A673 (cell line): ENCODE data around the gene PCNX3. TPM values are rescaled to one million over a fixed set of nuclear protein-coding genes. Genes with fewer than 3 reads are reported as not detected.

Experiments used
- BruUV-seq: library from RNA; stranded (reverse); fragments of 400-500 nt; replicated peaks from 2 replicates; lab custom pipeline; 2021; lab: Mats Ljungman, UMichigan
- CTCF ChIA-PET: fragments of 300-600 bp; sonication (Branson Sonifier 250); formaldehyde crosslinking; loops from one replicate; lab custom pipeline; 2022; ENCODE audit warnings: antibody characterized with exemption; lab: Charles Lee
- POLR2A ChIA-PET: fragments of 300-600 bp; sonication (Branson Sonifier 250); formaldehyde crosslinking; loops from one replicate; lab custom pipeline; 2022; ENCODE audit warnings: antibody characterized with exemption; ENCODE audit not compliant: low non-redundant PET; lab: Charles Lee
- DNase-seq: peaks from one replicate; pipeline ENCODE4 v3.0.0-alpha.2; 2015; ENCODE audit warnings: low spot score
- H3K27ac ChIP-seq: fragments of 200-600 bp; sonication (generic); 2 replicates; pipeline ENCODE4 v1.5.1; 2016; ENCODE audit warnings: mixed run types, low read depth, mild to moderate bottlenecking, mixed read lengths, antibody characterized with exemption, low read length; ENCODE audit not compliant: poor library complexity, severe bottlenecking
- H3K27me3 ChIP-seq: fragments of 200-600 bp; sonication (generic); replicated peaks from 2 replicates; pipeline ENCODE4 v1.6.1; 2017; ENCODE audit warnings: mixed run types, low read depth, mild to moderate bottlenecking, mixed read lengths, antibody characterized with exemption, low read length; ENCODE audit not compliant: insufficient read depth, poor library complexity
- H3K36me3 ChIP-seq: fragments of 200-600 bp; sonication (generic); 2 replicates; pipeline ENCODE4 v1.6.1; 2016; ENCODE audit warnings: mixed run types, mild to moderate bottlenecking, mixed read lengths, antibody characterized with exemption, low read length; ENCODE audit not compliant: insufficient read depth, poor library complexity, severe bottlenecking
- H3K4me1 ChIP-seq: fragments of 200-600 bp; sonication (generic); 2 replicates; pipeline ENCODE4 v1.6.1; 2017; ENCODE audit warnings: mixed run types, mild to moderate bottlenecking, mixed read lengths, antibody characterized with exemption, low read length; ENCODE audit not compliant: insufficient read depth, poor library complexity, severe bottlenecking
- H3K4me3 ChIP-seq: fragments of 200-600 bp; sonication (generic); 2 replicates; pipeline ENCODE4 v1.5.1; 2016; ENCODE audit warnings: low read depth, mixed run types, mild to moderate bottlenecking, mixed read lengths, low read length; ENCODE audit not compliant: poor library complexity, severe bottlenecking
- H3K9me3 ChIP-seq: fragments of 200-600 bp; sonication (generic); 2 replicates; pipeline ENCODE4 v1.6.1; 2016; ENCODE audit warnings: mixed run types, low read depth, mild to moderate bottlenecking, mixed read lengths, antibody characterized with exemption, low read length; ENCODE audit not compliant: poor library complexity, severe bottlenecking
- CTCF ChIP-seq: fragments of 300-800, 200-600 bp; sonication (generic); conservative IDR thresholded peaks from 2 replicates; pipeline ENCODE4 v1.5.1; 2017; ENCODE audit warnings: low read depth, mild to moderate bottlenecking, antibody characterized with exemption, low read length, moderate library complexity, mixed read lengths
- EZH2 ChIP-seq: fragments of 200-600 bp; sonication (generic); IDR thresholded peaks from 2 replicates; pipeline ENCODE4 v1.6.1; 2017; ENCODE audit warnings: borderline replicate concordance, low read depth, mild to moderate bottlenecking, mixed read lengths, antibody characterized with exemption, low read length; ENCODE audit not compliant: poor library complexity, severe bottlenecking
- intact Hi-C: fragments of 100-400 bp; cut with micrococcal nuclease; formaldehyde crosslinking; loops from one replicate; pipeline ENCODE4 v1.10.0; 2022; ENCODE audit not compliant: unreplicated experiment
- total RNA-seq: library from RNA; stranded (reverse); gene quantifications from 2 replicates; pipeline ENCODE4 v1.2.3, GENCODE V29; 2021

Gene PCNX3
- total RNA-seq, 1 experiment from 2014 or later = 68.0 TPM

GRCh38 chr11:65620666-65621065 is 5.1 kb downstream of the PCNX3 start:
- Histone ChIP-seq H3K36me3 (peaks cover 46% of the 10 kb centered on the region), H3K4me3 (no peak overlapping the region), H3K9me3 (no peaks in the 10 kb centered on the region), H3K27ac (no peak overlapping the region), H3K4me1 (peaks cover 7% of the 10 kb centered on the region), H3K27me3 (no peaks in the 10 kb centered on the region)
- ChIA-PET CTCF (no interaction called here), POLR2A (no interaction called here)
- no peak for DNase-seq
- intact Hi-C loops = loop anchor here (10.0 kb wide), 1 partner anchor 84 kb away; no protein-coding TSS in a partner anchor
- BruUV-seq = no TSS peak
- no peak for TF ChIP-seq EZH2
- no peak for TF ChIP-seq CTCF

- Histone ChIP-seq H3K27ac (no peak overlapping the region), H3K9me3 (no peaks in the 10 kb centered on the region), H3K4me1 (peaks cover 6% of the 10 kb centered on the region), H3K36me3 (peaks cover 54% of the 10 kb centered on the region), H3K27me3 (no peaks in the 10 kb centered on the region), H3K4me3 (no peak overlapping the region)
- no TSS peak for BruUV-seq
- intact Hi-C loops = loop anchor here (10.0 kb wide), 1 partner anchor 83 kb away; no protein-coding TSS in a partner anchor
- CTCF ChIA-PET = no interaction called here
- POLR2A ChIA-PET = no interaction called here
- DNase-seq = no peak
- TF ChIP-seq CTCF (no peak), EZH2 (no peak)
These were observed 5.9 kb downstream of the PCNX3 start for GRCh38 chr11:65621460-65621859.

- Histone ChIP-seq H3K9me3 (no peaks in the 10 kb centered on the region), H3K4me3 (no peak overlapping the region), H3K4me1 (peaks cover under 1% of the 10 kb centered on the region), H3K27ac (no peak overlapping the region), H3K27me3 (no peaks in the 10 kb centered on the region), H3K36me3 (peaks cover 59% of the 10 kb centered on the region)
- no peak for DNase-seq
- no TSS peak for BruUV-seq
- CTCF ChIA-PET = no interaction called here
- intact Hi-C loops = loop anchor here (10.0 kb wide), 1 partner anchor 83 kb away; no protein-coding TSS in a partner anchor
- POLR2A ChIA-PET = no interaction called here
- TF ChIP-seq EZH2 = no peak
- TF ChIP-seq CTCF = no peak
These were observed 6.4 kb downstream of the PCNX3 start for GRCh38 chr11:65622011-65622410.
